Posterior vena cava (tissue), 2 donors: ENCODE data around the gene NINJ2. TPM values are rescaled to one million over a fixed set of nuclear protein-coding genes. Genes with fewer than 3 reads are reported as not detected.

Experiments
- DNase-seq: peaks from one replicate; pipeline ENCODE4 v3.0.0-alpha.2; 2020; ENCODE audit warnings: low spot score
- intact Hi-C, 2 donors: fragments of 100-400 bp; cut with DNase I; formaldehyde crosslinking; loops; one replicate each; pipeline versions ENCODE4 v1.14.1 to v1.14.2; 2022 to 2023
- total RNA-seq, 2 donors: library from RNA; stranded (reverse); fragmentation: NEBNext Ultra II Directional; extraction: Animal tissue kit (Norgen Biotek cat#: 25700); gene quantifications; one replicate each; pipeline ENCODE4 v1.2.1, GENCODE V29; 2021
- donor health status: DM: yes; HTN: yes; CAD: no.
- donor health status: DM: yes; HTN: yes; CAD: no.

NINJ2 gene
- total RNA-seq, 2 donors from 2014 or later: 4.6 to 5.6 TPM

DNA sequence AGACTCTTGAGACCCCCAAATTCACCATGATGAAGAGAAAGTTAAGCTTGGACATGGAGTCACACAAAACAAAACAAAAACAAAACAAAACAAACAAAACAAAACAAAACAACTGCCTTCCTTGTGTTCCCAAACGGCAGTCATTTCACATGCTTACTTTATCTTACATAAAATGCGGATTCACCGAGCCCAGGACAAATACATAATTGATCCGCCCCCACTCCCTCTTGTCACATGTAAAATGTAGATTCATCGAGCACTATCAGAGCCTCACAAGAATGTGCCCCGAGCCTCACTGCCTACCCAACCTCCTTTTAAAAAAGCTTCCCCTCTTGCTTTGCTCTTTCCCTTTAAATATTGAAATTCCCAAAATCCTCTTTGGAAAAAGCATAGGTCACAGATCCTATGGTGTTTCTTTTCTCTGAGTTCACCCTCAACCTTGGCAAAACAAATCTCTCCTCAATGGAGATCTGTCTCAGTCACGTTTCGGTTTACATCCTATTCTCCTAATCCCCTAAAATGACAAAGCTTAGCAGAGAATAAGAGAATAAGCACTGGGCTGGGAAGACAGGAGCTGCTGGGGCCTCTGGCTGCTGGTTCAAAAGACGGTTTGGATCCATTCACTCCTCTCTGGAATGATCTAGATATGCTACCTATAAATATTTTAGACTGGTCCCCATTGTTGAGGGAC, 83.7 kb downstream of the NINJ2 start:
- no peak for DNase-seq
- intact Hi-C loops: loop anchor here (5.0 to 10.0 kb wide), 4 partner anchors 63 to 235 kb away; no protein-coding TSS in a partner anchor

DNA sequence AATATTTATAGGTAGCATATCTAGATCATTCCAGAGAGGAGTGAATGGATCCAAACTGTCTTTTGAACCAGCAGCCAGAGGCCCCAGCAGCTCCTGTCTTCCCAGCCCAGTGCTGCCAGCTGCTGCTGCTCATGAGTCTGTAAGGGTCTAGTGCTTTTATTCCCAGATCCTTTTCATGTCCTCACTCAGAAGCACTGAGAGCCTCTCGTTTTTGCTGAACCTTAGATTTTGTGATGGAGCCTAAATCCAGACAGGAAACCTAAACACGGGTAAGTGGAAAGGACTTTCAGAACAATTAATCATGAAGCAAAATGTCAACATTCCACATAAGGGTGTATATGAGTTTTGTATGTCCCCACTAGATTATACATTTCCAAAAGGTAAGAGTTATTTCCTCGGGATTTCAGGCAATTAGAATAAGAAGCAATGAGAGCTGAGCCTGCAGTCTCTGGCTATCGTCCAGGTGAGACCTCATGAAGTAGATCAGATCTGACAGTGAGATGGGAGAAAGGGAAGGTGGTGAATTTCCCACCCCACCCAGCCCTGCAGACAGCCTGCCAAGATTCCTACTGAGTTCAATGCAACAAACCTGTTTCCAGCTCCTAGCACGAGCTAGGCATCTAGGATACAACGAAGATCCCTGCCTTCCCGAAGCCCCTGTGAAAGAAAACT, 84.4 kb downstream of the NINJ2 start:
- intact Hi-C loops: loop anchor here (5.0 to 10.0 kb wide), 4 partner anchors 63 to 236 kb away; no protein-coding TSS in a partner anchor
- no peak for DNase-seq

GRCh38 chr12:577994-578747, 85.1 kb downstream of the NINJ2 start:
- DNase-seq: peak; percentile 35
- intact Hi-C loops: loop anchor here (5.0 to 10.0 kb wide), 4 partner anchors 64 to 237 kb away; no protein-coding TSS in a partner anchor

GRCh38 chr12:576615-577110, 86.6 kb downstream of the NINJ2 start:
- intact Hi-C loops: loop anchor here (5.0 to 10.0 kb wide), 4 partner anchors 66 to 238 kb away; no protein-coding TSS in a partner anchor
- DNase-seq: no peak

GRCh38 chr12:575948-576614, 87.2 kb downstream of the NINJ2 start:
- intact Hi-C loops: loop anchor here (2.0 to 10.0 kb wide), 5 partner anchors 66 to 239 kb away; no protein-coding TSS in a partner anchor
- peak; percentile 96 for DNase-seq

DNA sequence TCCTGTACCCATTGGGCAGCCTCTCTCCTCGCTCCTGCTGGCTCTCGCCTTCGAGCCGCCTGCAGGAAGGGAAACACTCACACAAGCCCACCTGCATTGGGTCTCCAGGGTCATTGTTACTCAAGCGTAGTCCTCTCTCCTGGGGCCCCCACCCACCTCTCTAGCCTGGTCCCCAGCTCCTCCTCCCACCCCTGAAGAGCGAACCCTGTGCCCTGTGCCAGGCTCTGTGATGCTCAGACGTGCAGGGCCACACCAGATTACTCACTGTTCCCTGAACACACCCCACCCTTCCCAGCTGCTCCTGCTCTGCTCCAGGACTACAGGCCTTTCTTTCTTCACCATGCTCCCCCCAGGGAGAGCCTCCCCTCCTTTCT, 88.1 kb downstream of the NINJ2 start:
- intact Hi-C loops: loop anchor here (2.0 to 10.0 kb wide), 5 partner anchors 67 to 240 kb away; no protein-coding TSS in a partner anchor
- peak; percentile 83 for DNase-seq

- intact Hi-C loops: loop anchor here (2.0 to 10.0 kb wide), 5 partner anchors 68 to 240 kb away; no protein-coding TSS in a partner anchor
These were observed 88.6 kb downstream of the NINJ2 start for GRCh38 chr12:574475-575128.

DNA sequence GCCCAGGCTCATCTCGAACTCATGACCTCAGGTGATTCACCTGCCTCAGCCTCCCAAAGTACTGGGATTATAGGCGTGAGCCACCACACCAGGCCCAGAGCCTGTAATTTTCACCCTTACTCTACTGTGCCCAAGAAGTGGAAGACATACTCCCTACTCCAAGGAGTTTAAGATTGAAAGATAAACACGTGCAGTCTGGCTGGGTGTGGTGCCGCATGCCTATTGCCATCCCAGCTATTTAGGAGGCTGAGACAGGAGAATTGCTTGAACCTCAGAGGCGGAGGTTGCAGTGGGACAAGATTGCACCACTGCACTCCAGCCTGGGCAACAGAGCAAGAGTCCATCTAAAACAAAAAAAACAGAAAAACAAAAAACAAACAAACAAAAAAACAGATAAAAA, 90.0 kb downstream of the NINJ2 start:
- no peak for DNase-seq
- intact Hi-C loops: loop anchor here in 1 of 2 donors (10.0 kb wide), 2 partner anchors 72 to 242 kb away; no protein-coding TSS in a partner anchor

More at GRCh38 chr12:574475-575128, 88.6 kb downstream of the NINJ2 start:
- peak; percentile 74 for DNase-seq

- intact Hi-C loops: loop anchor here in 1 of 2 donors (10.0 kb wide), 2 partner anchors 72 to 242 kb away; no protein-coding TSS in a partner anchor
- DNase-seq: no peak
These were observed 90.7 kb downstream of the NINJ2 start for GRCh38 chr12:572532-572899.

GRCh38 chr12:571795-572531, 91.3 kb downstream of the NINJ2 start:
- peak; percentile 82 for DNase-seq
- intact Hi-C loops: loop anchor here in 1 of 2 donors (10.0 kb wide), 2 partner anchors 73 to 243 kb away; no protein-coding TSS in a partner anchor

- intact Hi-C loops: loop anchor here in 1 of 2 donors (10.0 kb wide), 2 partner anchors 74 to 244 kb away; no protein-coding TSS in a partner anchor
- DNase-seq: peak; percentile 91
These were observed 92.1 kb downstream of the NINJ2 start for GRCh38 chr12:570921-571794.

DNA sequence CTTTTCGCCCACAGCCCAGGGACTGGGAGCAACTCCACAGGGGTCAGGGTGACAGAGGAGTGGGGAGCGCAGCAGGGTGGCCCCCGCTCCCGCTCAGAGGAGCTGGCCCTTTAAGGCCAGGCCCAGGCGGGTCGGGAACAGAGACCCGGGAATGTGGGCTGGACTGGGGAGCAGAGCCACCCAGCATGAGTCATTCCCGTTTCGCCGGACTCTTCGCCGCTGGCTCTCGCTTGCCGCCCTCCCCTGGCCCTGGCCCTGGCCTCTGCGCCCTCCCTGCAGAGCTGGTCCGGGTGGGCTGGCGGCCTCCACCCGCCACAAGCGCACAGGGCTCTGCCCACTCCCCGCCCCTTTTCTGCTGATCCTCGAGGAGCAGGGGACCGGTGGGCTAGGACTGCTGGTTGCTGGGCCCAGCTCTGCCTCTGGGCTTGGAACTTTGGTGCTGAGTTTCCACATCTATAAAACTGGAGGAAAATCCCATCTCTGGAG, 92.8 kb downstream of the NINJ2 start:
- intact Hi-C loops: loop anchor here in 1 of 2 donors (10.0 kb wide), 2 partner anchors 74 to 244 kb away; no protein-coding TSS in a partner anchor
- peak; percentile 95 for DNase-seq

DNA sequence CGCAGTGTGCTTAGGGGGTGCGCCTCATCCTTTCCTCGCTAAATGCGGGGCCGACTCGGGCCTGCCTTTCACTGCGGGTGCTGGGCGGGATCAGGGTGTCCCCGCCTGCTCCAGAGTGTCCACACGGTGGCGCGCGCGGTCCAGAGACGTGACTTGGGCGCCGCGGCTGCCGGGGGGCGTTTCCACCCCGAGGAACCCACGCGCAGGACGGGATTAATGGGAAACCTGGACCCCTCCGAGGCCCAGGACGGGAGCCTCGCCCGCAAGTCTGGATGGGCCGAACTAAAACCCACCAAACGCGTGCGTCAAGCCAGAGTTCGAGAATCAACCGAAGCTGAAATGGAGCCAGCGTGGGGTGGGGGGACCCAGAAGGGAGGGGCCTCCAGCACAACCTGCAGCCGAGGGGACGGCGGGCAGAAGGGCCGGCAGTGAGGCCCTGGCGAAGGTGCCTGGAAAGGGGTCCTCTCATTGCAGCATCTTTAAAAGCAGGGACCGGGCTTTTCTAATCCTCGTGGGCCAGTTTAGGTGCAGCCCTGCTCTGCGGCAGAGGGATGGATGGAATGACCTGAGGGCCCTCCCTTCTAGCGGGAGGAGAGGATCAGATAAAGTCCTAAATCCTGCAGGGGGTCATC, 93.3 kb downstream of the NINJ2 start:
- intact Hi-C loops: loop anchor here (10.0 kb wide), 3 partner anchors 75 to 385 kb away; no protein-coding TSS in a partner anchor
- peak; percentile 97 for DNase-seq

DNA sequence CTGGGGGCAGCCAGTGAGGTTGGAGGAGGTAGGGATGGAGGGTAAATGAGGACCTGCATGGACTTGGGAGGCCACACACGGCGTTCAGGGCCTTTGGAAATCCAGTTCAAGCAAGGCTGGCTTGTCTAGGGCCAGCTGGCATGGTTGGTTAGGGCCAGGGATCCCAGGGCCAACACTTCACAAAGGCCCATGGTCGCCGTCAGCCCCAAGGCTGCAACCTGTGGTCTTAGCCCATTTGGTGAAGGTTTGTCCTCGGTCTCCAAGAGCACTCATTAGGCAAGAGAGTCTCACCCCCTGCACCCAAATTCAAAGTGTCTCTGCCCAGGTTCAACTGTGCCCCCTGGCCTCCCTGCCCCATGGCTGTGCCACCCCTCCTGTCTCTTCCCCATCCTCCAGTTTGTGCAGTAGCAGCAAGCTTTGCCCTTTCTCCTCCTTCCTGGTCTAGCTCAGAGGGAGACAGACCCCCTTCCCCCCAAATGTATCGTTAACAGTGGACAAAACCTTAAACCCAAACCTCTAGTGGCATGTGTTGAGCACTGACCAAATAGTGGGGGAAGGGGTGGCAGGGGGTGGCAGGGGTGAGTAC, 94.1 kb downstream of the NINJ2 start:
- peak; percentile 55 for DNase-seq

GRCh38 chr12:568486-568885, 94.8 kb downstream of the NINJ2 start:
- DNase-seq: no peak
- intact Hi-C loops: loop anchor here in 1 of 2 donors (10.0 kb wide), 1 partner anchor 386 kb away; no protein-coding TSS in a partner anchor

More for the DNA sequence above, 94.1 kb downstream of the NINJ2 start:
- intact Hi-C loops: loop anchor here in 1 of 2 donors (10.0 kb wide), 1 partner anchor 386 kb away; no protein-coding TSS in a partner anchor
